Stimulated activated CD4-positive, alpha-beta T cell treated with anti-CD3 and anti-CD28 coated beads, Interleukin-15, amount 100 ng/mL, for 1 hour (primary cell): Measurements from ENCODE around the gene UBE3C.
A peak's percentile ranks its signal among the peaks of the same experiment; 100 is the strongest.

Source experiments
- DNase-seq, 2 donors: peaks; one replicate each; pipeline ENCODE4 v3.0.0-alpha.2; 2020; ENCODE audit warnings: low read depth in 1 of 2, low spot score in 1 of 2

The UBE3C gene

GRCh38 chr7:157176771-157177170 is 38.0 kb downstream of the UBE3C start:
- no peak for DNase-seq

- DNase-seq, result no peak
Observed at GRCh38 chr7:157177333-157177982, 38.7 kb downstream of the UBE3C start.

- no peak for DNase-seq
Observed at GRCh38 chr7:157177983-157178381, 39.3 kb downstream of the UBE3C start.

- no peak for DNase-seq
Observed at GRCh38 chr7:157183832-157184231, 45.1 kb downstream of the UBE3C start.

- DNase-seq, result no peak
Observed at GRCh38 chr7:157188091-157188665, 49.5 kb downstream of the UBE3C start.

GRCh38 chr7:157189405-157189804 is 50.7 kb downstream of the UBE3C start:
- no peak for DNase-seq

- no peak for DNase-seq
Observed at GRCh38 chr7:157192861-157193260, 54.1 kb downstream of the UBE3C start.

GRCh38 chr7:157193274-157193673 is 54.5 kb downstream of the UBE3C start:
- DNase-seq, result no peak

GRCh38 chr7:157194948-157195347 is 56.2 kb downstream of the UBE3C start:
- no peak for DNase-seq

- DNase-seq, result no peak
Observed at GRCh38 chr7:157195868-157196267, 57.1 kb downstream of the UBE3C start.

GRCh38 chr7:157204134-157204533 is 65.4 kb downstream of the UBE3C start:
- DNase-seq, result no peak

GRCh38 chr7:157205438-157205837 is 66.7 kb downstream of the UBE3C start:
- no peak for DNase-seq

- no peak for DNase-seq
Observed at GRCh38 chr7:157208571-157209413, 70.1 kb downstream of the UBE3C start.

GRCh38 chr7:157210682-157211081 is 72.0 kb downstream of the UBE3C start:
- DNase-seq, result no peak

- no peak for DNase-seq
Observed at GRCh38 chr7:157211690-157212089, 73.0 kb downstream of the UBE3C start.

GRCh38 chr7:157219154-157219553 is 80.4 kb downstream of the UBE3C start:
- DNase-seq, result no peak

GRCh38 chr7:157220916-157221569 is 82.3 kb downstream of the UBE3C start:
- DNase-seq, result no peak

- no peak for DNase-seq
Observed at GRCh38 chr7:157222687-157223086, 84.0 kb downstream of the UBE3C start.

GRCh38 chr7:157224627-157225026 is 85.9 kb downstream of the UBE3C start:
- no peak for DNase-seq

GRCh38 chr7:157228864-157229422 is 90.2 kb downstream of the UBE3C start:
- DNase-seq, result peak in 1 of 2 donors; percentile 8

- no peak for DNase-seq
Observed at GRCh38 chr7:157233677-157234076, 95.0 kb downstream of the UBE3C start.
